A673 (cell line): Measurements from ENCODE around the gene AMH. TPM values are rescaled to one million over a fixed set of nuclear protein-coding genes. Genes with fewer than 3 reads are reported as not detected.

Experiments
- BruUV-seq: library from RNA; stranded (reverse); fragments of 400-500 nt; replicated peaks from 2 replicates; lab custom pipeline; 2021; lab: Mats Ljungman, UMichigan
- CTCF ChIA-PET: fragments of 300-600 bp; sonication (Branson Sonifier 250); formaldehyde crosslinking; loops from one replicate; lab custom pipeline; 2022; ENCODE audit warnings: antibody characterized with exemption; lab: Charles Lee
- POLR2A ChIA-PET: fragments of 300-600 bp; sonication (Branson Sonifier 250); formaldehyde crosslinking; loops from one replicate; lab custom pipeline; 2022; ENCODE audit warnings: antibody characterized with exemption; ENCODE audit not compliant: low non-redundant PET; lab: Charles Lee
- DNase-seq: peaks from one replicate; pipeline ENCODE4 v3.0.0-alpha.2; 2015; ENCODE audit warnings: low spot score
- H3K27ac ChIP-seq: fragments of 200-600 bp; sonication (generic); 2 replicates; pipeline ENCODE4 v1.5.1; 2016; ENCODE audit warnings: mixed run types, low read depth, mild to moderate bottlenecking, mixed read lengths, antibody characterized with exemption, low read length; ENCODE audit not compliant: poor library complexity, severe bottlenecking
- H3K27me3 ChIP-seq: fragments of 200-600 bp; sonication (generic); replicated peaks from 2 replicates; pipeline ENCODE4 v1.6.1; 2017; ENCODE audit warnings: mixed run types, low read depth, mild to moderate bottlenecking, mixed read lengths, antibody characterized with exemption, low read length; ENCODE audit not compliant: insufficient read depth, poor library complexity
- H3K36me3 ChIP-seq: fragments of 200-600 bp; sonication (generic); 2 replicates; pipeline ENCODE4 v1.6.1; 2016; ENCODE audit warnings: mixed run types, mild to moderate bottlenecking, mixed read lengths, antibody characterized with exemption, low read length; ENCODE audit not compliant: insufficient read depth, poor library complexity, severe bottlenecking
- H3K4me1 ChIP-seq: fragments of 200-600 bp; sonication (generic); 2 replicates; pipeline ENCODE4 v1.6.1; 2017; ENCODE audit warnings: mixed run types, mild to moderate bottlenecking, mixed read lengths, antibody characterized with exemption, low read length; ENCODE audit not compliant: insufficient read depth, poor library complexity, severe bottlenecking
- H3K4me3 ChIP-seq: fragments of 200-600 bp; sonication (generic); 2 replicates; pipeline ENCODE4 v1.5.1; 2016; ENCODE audit warnings: low read depth, mixed run types, mild to moderate bottlenecking, mixed read lengths, low read length; ENCODE audit not compliant: poor library complexity, severe bottlenecking
- H3K9me3 ChIP-seq: fragments of 200-600 bp; sonication (generic); 2 replicates; pipeline ENCODE4 v1.6.1; 2016; ENCODE audit warnings: mixed run types, low read depth, mild to moderate bottlenecking, mixed read lengths, antibody characterized with exemption, low read length; ENCODE audit not compliant: poor library complexity, severe bottlenecking
- EZH2 ChIP-seq: fragments of 200-600 bp; sonication (generic); IDR thresholded peaks from 2 replicates; pipeline ENCODE4 v1.6.1; 2017; ENCODE audit warnings: borderline replicate concordance, low read depth, mild to moderate bottlenecking, mixed read lengths, antibody characterized with exemption, low read length; ENCODE audit not compliant: poor library complexity, severe bottlenecking
- intact Hi-C: fragments of 100-400 bp; cut with micrococcal nuclease; formaldehyde crosslinking; loops from one replicate; pipeline ENCODE4 v1.10.0; 2022; ENCODE audit not compliant: unreplicated experiment
- total RNA-seq: library from RNA; stranded (reverse); gene quantifications from 2 replicates; pipeline ENCODE4 v1.2.3, GENCODE V29; 2021
- TF ChIP-seq, protein P1 (sequence below): fragments of 300-800, 200-600 bp; sonication (generic); conservative IDR thresholded peaks from 2 replicates; pipeline ENCODE4 v1.5.1; 2017; ENCODE audit warnings: low read depth, mild to moderate bottlenecking, antibody characterized with exemption, low read length, moderate library complexity, mixed read lengths

Gene AMH
- total RNA-seq, 1 experiment from 2014 or later, result 16.3 TPM

GRCh38 chr19:2244486-2244885 lies 4.6 kb upstream of the AMH start:
- CTCF ChIA-PET, result no interaction called here
- TF ChIP-seq, protein P1, sequence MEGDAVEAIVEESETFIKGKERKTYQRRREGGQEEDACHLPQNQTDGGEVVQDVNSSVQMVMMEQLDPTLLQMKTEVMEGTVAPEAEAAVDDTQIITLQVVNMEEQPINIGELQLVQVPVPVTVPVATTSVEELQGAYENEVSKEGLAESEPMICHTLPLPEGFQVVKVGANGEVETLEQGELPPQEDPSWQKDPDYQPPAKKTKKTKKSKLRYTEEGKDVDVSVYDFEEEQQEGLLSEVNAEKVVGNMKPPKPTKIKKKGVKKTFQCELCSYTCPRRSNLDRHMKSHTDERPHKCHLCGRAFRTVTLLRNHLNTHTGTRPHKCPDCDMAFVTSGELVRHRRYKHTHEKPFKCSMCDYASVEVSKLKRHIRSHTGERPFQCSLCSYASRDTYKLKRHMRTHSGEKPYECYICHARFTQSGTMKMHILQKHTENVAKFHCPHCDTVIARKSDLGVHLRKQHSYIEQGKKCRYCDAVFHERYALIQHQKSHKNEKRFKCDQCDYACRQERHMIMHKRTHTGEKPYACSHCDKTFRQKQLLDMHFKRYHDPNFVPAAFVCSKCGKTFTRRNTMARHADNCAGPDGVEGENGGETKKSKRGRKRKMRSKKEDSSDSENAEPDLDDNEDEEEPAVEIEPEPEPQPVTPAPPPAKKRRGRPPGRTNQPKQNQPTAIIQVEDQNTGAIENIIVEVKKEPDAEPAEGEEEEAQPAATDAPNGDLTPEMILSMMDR, result no peak
- no peak for TF ChIP-seq EZH2
- no TSS peak for BruUV-seq
- no peak overlapping the region for H3K4me3 ChIP-seq
- no peaks in the 10 kb centered on the region for H3K27me3 ChIP-seq
- no peaks in the 10 kb centered on the region for H3K9me3 ChIP-seq
- no peak for DNase-seq
- POLR2A ChIA-PET, result interaction anchor here (0.6 kb wide), 1 partner anchor 486 kb away, joined by 3 read pairs; no protein-coding TSS in a partner anchor
- intact Hi-C loops, result no loop called here
- no peak overlapping the region for H3K27ac ChIP-seq
- H3K36me3 ChIP-seq, result peaks cover 57% of the 10 kb centered on the region
- peaks cover 16% of the 10 kb centered on the region for H3K4me1 ChIP-seq

DNA sequence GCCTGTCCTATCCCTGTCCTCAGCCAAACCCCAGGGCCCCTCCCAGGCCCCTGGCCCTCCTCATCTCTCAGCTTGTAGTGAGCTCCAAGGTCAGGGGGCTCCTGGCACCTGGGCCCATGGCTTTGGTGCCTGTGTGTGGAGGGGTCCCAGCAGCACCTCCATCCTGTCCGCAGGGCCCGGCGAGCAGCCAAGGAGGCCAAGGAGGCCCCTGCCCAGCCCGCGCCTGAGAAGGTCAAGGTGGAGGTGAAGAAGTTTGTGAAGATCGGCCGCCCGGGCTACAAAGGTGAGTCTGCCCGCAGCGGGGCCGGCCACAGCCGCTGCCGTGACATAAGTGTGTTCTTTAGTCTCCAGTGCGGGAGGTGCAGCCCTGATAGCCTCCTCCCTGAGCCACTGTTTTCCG lies 3.9 kb upstream of the AMH start:
- BruUV-seq, result no TSS peak
- H3K36me3 ChIP-seq, result peaks cover 57% of the 10 kb centered on the region
- TF ChIP-seq, protein P1, result no peak
- TF ChIP-seq EZH2, result no peak
- H3K4me1 ChIP-seq, result peaks cover 9% of the 10 kb centered on the region
- intact Hi-C loops, result no loop called here
- no peaks in the 10 kb centered on the region for H3K27me3 ChIP-seq
- no peak overlapping the region for H3K27ac ChIP-seq
- DNase-seq, result no peak
- no peak overlapping the region for H3K4me3 ChIP-seq
- H3K9me3 ChIP-seq, result no peaks in the 10 kb centered on the region
- POLR2A ChIA-PET, result no interaction called here
- CTCF ChIA-PET, result no interaction called here

DNA sequence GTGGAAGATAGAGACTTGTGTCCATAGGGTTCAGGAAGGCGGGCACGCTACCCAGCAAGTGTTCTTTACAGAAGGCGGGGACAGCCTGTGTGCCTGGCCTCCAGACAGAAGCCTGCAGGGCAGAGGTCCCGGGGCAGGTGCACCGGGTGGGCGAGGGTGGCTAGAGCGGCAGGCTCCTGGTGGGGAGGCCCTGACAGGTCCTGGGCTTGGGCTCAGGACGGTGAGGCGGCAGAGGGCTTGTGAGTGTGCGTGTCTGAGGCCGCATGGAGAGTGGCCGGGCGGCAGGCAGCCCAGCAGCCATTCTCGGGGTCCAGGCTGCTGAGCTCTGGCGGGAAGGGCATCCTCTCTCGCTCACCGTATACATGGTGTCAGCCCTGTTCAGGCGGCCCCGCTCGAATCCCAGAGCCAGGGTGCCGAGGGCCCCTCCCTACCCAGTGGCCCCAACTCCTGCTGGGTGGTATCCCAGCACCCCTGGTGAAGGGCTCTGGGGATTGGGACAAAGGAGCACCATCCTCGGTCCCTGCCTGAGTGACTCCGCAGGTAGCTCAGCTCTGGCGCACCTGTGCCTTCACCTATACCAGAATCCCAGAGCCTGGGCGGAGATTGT lies 3.0 kb upstream of the AMH start:
- no TSS peak for BruUV-seq
- ChIA-PET POLR2A (no interaction called here), CTCF (no interaction called here)
- no peak overlapping the region for H3K4me3 ChIP-seq
- H3K9me3 ChIP-seq, result no peaks in the 10 kb centered on the region
- H3K36me3 ChIP-seq, result peaks cover 57% of the 10 kb centered on the region
- DNase-seq, result no peak
- intact Hi-C loops, result no loop called here
- no peak overlapping the region for H3K27ac ChIP-seq
- no peak for TF ChIP-seq EZH2
- TF ChIP-seq, protein P1, result no peak
- H3K4me1 ChIP-seq, result peaks cover 3% of the 10 kb centered on the region
- H3K27me3 ChIP-seq, result no peaks in the 10 kb centered on the region
